Measurements from ENCODE around the gene MAPK8. TPM values are rescaled to one million over a fixed set of nuclear protein-coding genes. Genes with fewer than 3 reads are reported as not detected.

Gene MAPK8
- total and polyA plus RNA-seq, 10 donors = 5.2 to 61.4 (median 37.4) TPM

- Histone ChIP-seq H3K4me1 (peaks cover 4 to 14% (median 12%) of the 10 kb centered on the region in 6 donors), H3K27ac (no peak overlapping the region), H3K4me3 (no peak overlapping the region), H3K27me3 (replicated peaks in 1 of 7) (no peaks in the 10 kb centered on the region), H3K9me3 (no peaks in the 10 kb centered on the region), H3K36me3 (no peaks in the 10 kb centered on the region)
- DNase-seq = no peak
- WGBS, 5 donors = 85 to 96% (median 89%) methylated on average over 8 of the region's 8 CpGs
- intact Hi-C loops (cut with DNase I; ENCODE audit: low total_unique reads) = no loop called here
- TF ChIP-seq CTCF (IDR thresholded peaks at IDR 0.05 in 8 of 11, conservative IDR thresholded peaks at IDR 0.05 in 3 of 11) (no peak), POLR2A (IDR thresholded peaks at IDR 0.05) (no peak), POLR2AphosphoS5 (IDR thresholded peaks at IDR 0.05) (no peak)
Observed at GRCh38 chr10:48302515-48303476, 3.7 kb upstream of the MAPK8 start.

- H3K27ac ChIP-seq = peak overlapping the region in 7 of 8 donors; percentile 91 to 98 (median 96)
- intact Hi-C loops (cut with DNase I; ENCODE audit: low total_unique reads) = no loop called here
- DNase-seq = no peak
- H3K4me1 ChIP-seq = peaks cover 18 to 42% (median 26%) of the 10 kb centered on the region in 6 donors
- WGBS, 5 donors = 74 to 81% (median 76%) methylated on average over 9 of the region's 9 CpGs
- peak overlapping the region; percentile 12 to 88 (median 66) for H3K4me3 ChIP-seq
- TF ChIP-seq CTCF (IDR thresholded peaks at IDR 0.05 in 8 of 11, conservative IDR thresholded peaks at IDR 0.05 in 3 of 11) (no peak), POLR2AphosphoS5 (IDR thresholded peaks at IDR 0.05) (no peak), POLR2A (IDR thresholded peaks at IDR 0.05) (no peak)
- no peaks in the 10 kb centered on the region for H3K36me3 ChIP-seq
- no peaks in the 10 kb centered on the region for H3K27me3 ChIP-seq (replicated peaks in 1 of 7)
- no peaks in the 10 kb centered on the region for H3K9me3 ChIP-seq
Observed at GRCh38 chr10:48305905-48306264, 592 bp upstream of the MAPK8 start.

- no peak for DNase-seq
- peak in 1 of 11 experiments; percentile 6 for TF ChIP-seq CTCF (IDR thresholded peaks at IDR 0.05 in 8 of 11, conservative IDR thresholded peaks at IDR 0.05 in 3 of 11)
- TF ChIP-seq POLR2AphosphoS5 (IDR thresholded peaks at IDR 0.05) = no peak
- 1 to 2% (median 2%) methylated on average over 34 to 70 of the region's 70 CpGs for WGBS, 5 donors
- peak overlapping the region; percentile 46 to 88 (median 66) for H3K4me3 ChIP-seq
- intact Hi-C loops (cut with DNase I; ENCODE audit: low total_unique reads) = no loop called here
- H3K27ac ChIP-seq = peak overlapping the region; percentile 91 to 98 (median 96)
- no peaks in the 10 kb centered on the region for H3K36me3 ChIP-seq
- no peaks in the 10 kb centered on the region for H3K9me3 ChIP-seq
- no peaks in the 10 kb centered on the region for H3K27me3 ChIP-seq (replicated peaks in 1 of 7)
- peaks cover 18 to 42% (median 26%) of the 10 kb centered on the region in 6 donors for H3K4me1 ChIP-seq
Observed at GRCh38 chr10:48306870-48307710, 613 bp downstream of the MAPK8 start.

GRCh38 chr10:48307711-48308018, 1.2 kb downstream of the MAPK8 start:
- Histone ChIP-seq H3K4me1 (peaks cover 18 to 42% (median 26%) of the 10 kb centered on the region in 6 donors), H3K36me3 (no peaks in the 10 kb centered on the region), H3K9me3 (no peaks in the 10 kb centered on the region), H3K27me3 (replicated peaks in 1 of 7) (no peaks in the 10 kb centered on the region), H3K4me3 (peak overlapping the region in 7 of 8 donors; percentile 46 to 88 (median 67)), H3K27ac (peak overlapping the region in 1 of 8 donors; percentile 96)
- intact Hi-C loops (cut with DNase I; ENCODE audit: low total_unique reads) = no loop called here
- TF ChIP-seq CTCF (IDR thresholded peaks at IDR 0.05 in 8 of 11, conservative IDR thresholded peaks at IDR 0.05 in 3 of 11) (no peak), POLR2AphosphoS5 (IDR thresholded peaks at IDR 0.05) (no peak), POLR2A (IDR thresholded peaks at IDR 0.05) (no peak)
- no peak for DNase-seq
- 26 to 35% (median 30%) methylated on average over 3 of the region's 3 CpGs for WGBS, 5 donors
